Activated CD4-positive, alpha-beta T cell treated with anti-CD3 and anti-CD28 coated beads for 36 hours (primary cell): ENCODE measurements around the gene OPHN1. TPM values are rescaled to one million over a fixed set of nuclear protein-coding genes. Genes with fewer than 3 reads are reported as not detected.
"Not testable (repeated sequence)": the region's sequence is repeated elsewhere in the genome, so short reads cannot be mapped to it uniquely, and the experiment has no call there.

Source experiments
- ATAC-seq: fragments of 200-7000 bp; cut with Tn5 transposase; one replicate; pipeline ENCODE4 v1.10.0; 2021; ENCODE audit warnings: mild to moderate bottlenecking, moderate library complexity
- CTCF ChIA-PET: fragments of 350-600 bp; sonication (Branson Sonifier 250); formaldehyde crosslinking; loops from one replicate; lab custom pipeline; 2021; ENCODE audit warnings: antibody characterized with exemption; lab: Charles Lee
- POLR2A ChIA-PET: fragments of 350-600 bp; sonication (Branson Sonifier 250); formaldehyde crosslinking; loops from one replicate; lab custom pipeline; 2021; ENCODE audit warnings: antibody characterized with exemption, inconsistent platforms; lab: Charles Lee
- DNase-seq: peaks from one replicate; pipeline ENCODE4 v3.0.0-alpha.2; 2020
- H3K27ac Mint-ChIP-seq: one replicate; pipeline ENCODE4 v1.8.0; 2021; ENCODE audit warnings: mixed read lengths
- H3K27me3 Mint-ChIP-seq: one replicate; pipeline ENCODE4 v1.8.0; 2021; ENCODE audit warnings: mixed read lengths
- H3K36me3 Mint-ChIP-seq: one replicate; pipeline ENCODE4 v1.8.0; 2021; ENCODE audit warnings: low read depth, mixed read lengths
- H3K4me1 Mint-ChIP-seq: one replicate; pipeline ENCODE4 v1.8.0; 2021; ENCODE audit warnings: mixed read lengths
- H3K4me3 Mint-ChIP-seq: one replicate; pipeline ENCODE4 v1.8.0; 2021; ENCODE audit warnings: mild to moderate bottlenecking, moderate library complexity, mixed read lengths
- H3K9me3 Mint-ChIP-seq: one replicate; pipeline ENCODE4 v1.8.0; 2021; ENCODE audit warnings: low read depth, mixed read lengths
- intact Hi-C, 2 experiments: fragments of 100-400 bp; cut with DNase I in 1 of 2; cut with micrococcal nuclease in 1 of 2; formaldehyde crosslinking; loops; one replicate each; pipeline versions ENCODE4 v1.14.2 to v1.15.1; 2022 to 2024; cut with DNase I, micrococcal nuclease
- total RNA-seq, 2 experiments: library from RNA; stranded (reverse); gene quantifications; one replicate each; pipeline ENCODE4 v1.2.3, GENCODE V29; 2021

Gene OPHN1
- total RNA-seq, 2 experiments from 2014 or later, result 0.04 to 0.07 TPM

GRCh38 chrX:68396953-68397352, 36.3 kb downstream of the OPHN1 start:
- Mint-ChIP-seq H3K36me3 (no peaks in the 10 kb centered on the region), H3K27me3 (peaks cover 2% of the 10 kb centered on the region), H3K9me3 (no peaks in the 10 kb centered on the region), H3K4me1 (no peaks in the 10 kb centered on the region), H3K4me3 (no peak overlapping the region), H3K27ac (no peak overlapping the region)
- no peak for DNase-seq
- intact Hi-C loops, result no loop called here
- ChIA-PET POLR2A (no interaction called here), CTCF (no interaction called here)
- no peak for ATAC-seq

GRCh38 chrX:68389419-68389960, 43.8 kb downstream of the OPHN1 start:
- CTCF ChIA-PET, H3K4me1 Mint-ChIP-seq, H3K27ac Mint-ChIP-seq, H3K27me3 Mint-ChIP-seq, POLR2A ChIA-PET, H3K36me3 Mint-ChIP-seq, intact Hi-C loops, H3K9me3 Mint-ChIP-seq, H3K4me3 Mint-ChIP-seq, DNase-seq, ATAC-seq: not testable (repeated sequence)

GRCh38 chrX:68387776-68388175, 45.5 kb downstream of the OPHN1 start:
- no peak for DNase-seq

GRCh38 chrX:68383540-68383939, 49.8 kb downstream of the OPHN1 start:
- ChIA-PET CTCF (no interaction called here), POLR2A (no interaction called here)
- peaks cover 5% of the 10 kb centered on the region for H3K27me3 Mint-ChIP-seq
- no peaks in the 10 kb centered on the region for H3K9me3 Mint-ChIP-seq
- no peak overlapping the region for H3K4me3 Mint-ChIP-seq
- no peak for ATAC-seq
- H3K36me3 Mint-ChIP-seq, result no peaks in the 10 kb centered on the region
- no peak for DNase-seq
- intact Hi-C loops, result no loop called here
- no peak overlapping the region for H3K27ac Mint-ChIP-seq
- no peaks in the 10 kb centered on the region for H3K4me1 Mint-ChIP-seq

More at GRCh38 chrX:68387776-68388175, 45.5 kb downstream of the OPHN1 start:
- no peak overlapping the region for H3K27ac Mint-ChIP-seq
- no peak for ATAC-seq
- no peak overlapping the region for H3K4me3 Mint-ChIP-seq
- no peaks in the 10 kb centered on the region for H3K9me3 Mint-ChIP-seq
- POLR2A ChIA-PET, result no interaction called here
- CTCF ChIA-PET, result no interaction called here
- H3K4me1 Mint-ChIP-seq, result no peaks in the 10 kb centered on the region
- no peaks in the 10 kb centered on the region for H3K36me3 Mint-ChIP-seq
- H3K27me3 Mint-ChIP-seq, result peaks cover 3% of the 10 kb centered on the region
- intact Hi-C loops, result no loop called here

GRCh38 chrX:68377579-68377978, 55.7 kb downstream of the OPHN1 start:
- H3K36me3 Mint-ChIP-seq, H3K4me1 Mint-ChIP-seq, H3K9me3 Mint-ChIP-seq, ATAC-seq, DNase-seq, CTCF ChIA-PET, H3K27ac Mint-ChIP-seq, intact Hi-C loops, POLR2A ChIA-PET, H3K27me3 Mint-ChIP-seq, H3K4me3 Mint-ChIP-seq: not testable (repeated sequence)

GRCh38 chrX:68376373-68376772, 56.9 kb downstream of the OPHN1 start:
- Mint-ChIP-seq H3K36me3 (no peaks in the 10 kb centered on the region), H3K9me3 (no peaks in the 10 kb centered on the region), H3K27me3 (peaks cover under 1% of the 10 kb centered on the region), H3K4me3 (no peak overlapping the region), H3K4me1 (no peaks in the 10 kb centered on the region), H3K27ac (no peak overlapping the region)
- ATAC-seq (no peak), DNase-seq (no peak)
- intact Hi-C loops, result no loop called here
- ChIA-PET POLR2A (no interaction called here), CTCF (interaction anchor here (1.3 kb wide), 1 partner anchor 16 kb away, joined by 4 read pairs; no protein-coding TSS in a partner anchor)

GRCh38 chrX:68375803-68376202, 57.5 kb downstream of the OPHN1 start:
- no peak overlapping the region for H3K27ac Mint-ChIP-seq
- no peak for ATAC-seq
- CTCF ChIA-PET, result interaction anchor here (1.3 kb wide), 1 partner anchor 16 kb away, joined by 4 read pairs; no protein-coding TSS in a partner anchor
- no peak overlapping the region for H3K4me3 Mint-ChIP-seq
- no peaks in the 10 kb centered on the region for H3K9me3 Mint-ChIP-seq
- no peaks in the 10 kb centered on the region for H3K36me3 Mint-ChIP-seq
- no peaks in the 10 kb centered on the region for H3K4me1 Mint-ChIP-seq
- POLR2A ChIA-PET, result interaction anchor here (0.6 kb wide), 1 partner anchor 17 kb away, joined by 3 read pairs; no protein-coding TSS in a partner anchor
- intact Hi-C loops, result no loop called here
- DNase-seq, result no peak
- H3K27me3 Mint-ChIP-seq, result no peaks in the 10 kb centered on the region

GRCh38 chrX:68372665-68373064, 60.6 kb downstream of the OPHN1 start:
- no peaks in the 10 kb centered on the region for H3K36me3 Mint-ChIP-seq
- DNase-seq (no peak), ATAC-seq (no peak)
- no peaks in the 10 kb centered on the region for H3K27me3 Mint-ChIP-seq
- no peaks in the 10 kb centered on the region for H3K9me3 Mint-ChIP-seq
- H3K4me3 Mint-ChIP-seq, result no peak overlapping the region
- ChIA-PET POLR2A (interaction anchor here (0.7 kb wide), 1 partner anchor 612 kb away, joined by 4 read pairs; no protein-coding TSS in a partner anchor), CTCF (no interaction called here)
- no peaks in the 10 kb centered on the region for H3K4me1 Mint-ChIP-seq
- intact Hi-C loops, result no loop called here
- H3K27ac Mint-ChIP-seq, result no peak overlapping the region

- no peaks in the 10 kb centered on the region for H3K27me3 Mint-ChIP-seq
- DNase-seq, result no peak
- no peak overlapping the region for H3K27ac Mint-ChIP-seq
- no peak for ATAC-seq
- H3K36me3 Mint-ChIP-seq, result no peaks in the 10 kb centered on the region
- no peaks in the 10 kb centered on the region for H3K9me3 Mint-ChIP-seq
- POLR2A ChIA-PET, result no interaction called here
- intact Hi-C loops, result no loop called here
- H3K4me1 Mint-ChIP-seq, result no peaks in the 10 kb centered on the region
- CTCF ChIA-PET, result no interaction called here
- H3K4me3 Mint-ChIP-seq, result no peak overlapping the region
Observed at GRCh38 chrX:68369559-68369958, 63.7 kb downstream of the OPHN1 start.

GRCh38 chrX:68365341-68365740, 68.0 kb downstream of the OPHN1 start:
- H3K36me3 Mint-ChIP-seq, result no peaks in the 10 kb centered on the region
- ChIA-PET CTCF (no interaction called here), POLR2A (no interaction called here)
- ATAC-seq, result no peak
- no peak for DNase-seq
- no peak overlapping the region for H3K4me3 Mint-ChIP-seq
- no peaks in the 10 kb centered on the region for H3K4me1 Mint-ChIP-seq
- intact Hi-C loops, result no loop called here
- no peaks in the 10 kb centered on the region for H3K27me3 Mint-ChIP-seq
- no peak overlapping the region for H3K27ac Mint-ChIP-seq
- H3K9me3 Mint-ChIP-seq, result no peaks in the 10 kb centered on the region

GRCh38 chrX:68363984-68364383, 69.3 kb downstream of the OPHN1 start:
- Mint-ChIP-seq H3K27me3 (no peaks in the 10 kb centered on the region), H3K4me3 (no peak overlapping the region), H3K9me3 (no peaks in the 10 kb centered on the region), H3K36me3 (no peaks in the 10 kb centered on the region), H3K27ac (no peak overlapping the region), H3K4me1 (no peaks in the 10 kb centered on the region)
- ATAC-seq (no peak), DNase-seq (no peak)
- CTCF ChIA-PET, result no interaction called here
- intact Hi-C loops, result no loop called here
- POLR2A ChIA-PET, result no interaction called here

- DNase-seq (no peak), ATAC-seq (no peak)
- H3K9me3 Mint-ChIP-seq, result no peaks in the 10 kb centered on the region
- no peak overlapping the region for H3K27ac Mint-ChIP-seq
- no peak overlapping the region for H3K4me3 Mint-ChIP-seq
- POLR2A ChIA-PET, result interaction anchor here (0.6 kb wide), 1 partner anchor 17 kb away, joined by 3 read pairs; no protein-coding TSS in a partner anchor
- intact Hi-C loops, result no loop called here
- CTCF ChIA-PET, result no interaction called here
- no peaks in the 10 kb centered on the region for H3K27me3 Mint-ChIP-seq
- H3K36me3 Mint-ChIP-seq, result no peaks in the 10 kb centered on the region
- no peaks in the 10 kb centered on the region for H3K4me1 Mint-ChIP-seq
Observed at GRCh38 chrX:68358679-68359078, 74.6 kb downstream of the OPHN1 start.
